ENCODE data around the gene FBP2. TPM values are rescaled to one million over a fixed set of nuclear protein-coding genes. Genes with fewer than 3 reads are reported as not detected.
"Not testable (repeated sequence)": the region's sequence is repeated elsewhere in the genome, so short reads cannot be mapped to it uniquely, and the experiment has no call there.

The FBP2 gene
- total RNA-seq, 1 donor from 2014 or later: not detected

DNA sequence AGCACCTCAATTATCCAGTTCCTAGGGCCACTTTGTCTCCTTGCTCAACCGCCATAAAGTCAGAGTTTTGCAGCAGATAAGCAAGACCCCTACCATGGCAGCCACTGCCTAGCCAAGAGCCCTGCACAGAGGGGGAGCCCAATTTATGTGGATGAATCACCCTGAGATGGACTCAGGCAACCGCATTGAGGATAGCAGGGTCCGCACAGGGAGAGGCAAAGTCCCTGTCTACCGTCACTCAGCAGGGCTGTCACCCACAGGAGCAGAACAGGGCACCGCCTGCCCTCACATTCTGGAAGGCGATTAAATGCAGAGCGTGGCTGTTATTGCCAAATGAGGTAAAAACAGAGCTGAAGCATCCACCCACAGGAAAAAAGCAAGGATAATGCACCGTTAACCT is 1.7 kb downstream of the FBP2 start:
- FAIRE-seq (no peak), DNase-seq (ENCODE audit: low read depth) (no peak)
- no peaks in the 10 kb centered on the region for H3K36me3 ChIP-seq (ENCODE audit: control insufficient read depth, insufficient read depth, low read length)
- no peak overlapping the region for H3K4me3 ChIP-seq (ENCODE audit: low read depth, low read length)
- no peak for TF ChIP-seq CTCF (IDR thresholded peaks at IDR 0.05; ENCODE audit: insufficient read depth, low read length, severe bottlenecking)
- H3K27me3 ChIP-seq (ENCODE audit: control insufficient read depth, insufficient read depth, low read length): peaks cover 1% of the 10 kb centered on the region

DNA sequence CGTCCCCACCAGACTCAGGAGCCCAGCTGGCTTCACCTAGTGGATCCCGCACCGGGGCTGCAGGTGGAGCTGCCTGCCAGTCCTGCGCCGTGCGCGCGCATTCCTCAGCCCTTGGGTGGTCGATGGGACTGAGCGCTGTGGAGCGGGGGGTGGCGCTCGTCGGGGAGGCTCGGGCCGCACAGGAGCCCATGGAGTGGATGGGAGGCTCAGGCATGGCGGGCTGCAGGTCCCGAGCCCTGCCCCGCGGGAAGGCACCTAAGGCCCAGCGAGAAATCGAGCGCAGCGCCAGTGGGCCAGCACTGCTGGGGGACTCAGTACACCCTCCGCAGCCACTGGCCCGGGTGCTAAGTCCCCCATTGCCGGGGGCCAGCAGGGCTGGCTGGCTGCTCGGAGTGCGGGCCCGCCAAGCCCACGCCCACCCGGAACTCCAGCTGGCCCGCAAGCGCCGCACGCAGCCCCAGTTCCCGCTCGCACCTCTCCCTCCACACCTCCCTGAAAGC is 2.5 kb downstream of the FBP2 start:
- not testable (repeated sequence) for H3K4me3 ChIP-seq (ENCODE audit: low read depth, low read length); FAIRE-seq; DNase-seq (ENCODE audit: low read depth); H3K27me3 ChIP-seq (ENCODE audit: control insufficient read depth, insufficient read depth, low read length); H3K36me3 ChIP-seq (ENCODE audit: control insufficient read depth, insufficient read depth, low read length)

- DNase-seq (ENCODE audit: low read depth) (no peak), FAIRE-seq (no peak)
- H3K27me3 ChIP-seq (ENCODE audit: control insufficient read depth, insufficient read depth, low read length): no peaks in the 10 kb centered on the region
- no peak overlapping the region for H3K4me3 ChIP-seq (ENCODE audit: low read depth, low read length)
- no peak for TF ChIP-seq CTCF (IDR thresholded peaks at IDR 0.05; ENCODE audit: insufficient read depth, low read length, severe bottlenecking)
- H3K36me3 ChIP-seq (ENCODE audit: control insufficient read depth, insufficient read depth, low read length): no peaks in the 10 kb centered on the region
These were observed 4.9 kb downstream of the FBP2 start for GRCh38 chr9:94588681-94589080.

DNA sequence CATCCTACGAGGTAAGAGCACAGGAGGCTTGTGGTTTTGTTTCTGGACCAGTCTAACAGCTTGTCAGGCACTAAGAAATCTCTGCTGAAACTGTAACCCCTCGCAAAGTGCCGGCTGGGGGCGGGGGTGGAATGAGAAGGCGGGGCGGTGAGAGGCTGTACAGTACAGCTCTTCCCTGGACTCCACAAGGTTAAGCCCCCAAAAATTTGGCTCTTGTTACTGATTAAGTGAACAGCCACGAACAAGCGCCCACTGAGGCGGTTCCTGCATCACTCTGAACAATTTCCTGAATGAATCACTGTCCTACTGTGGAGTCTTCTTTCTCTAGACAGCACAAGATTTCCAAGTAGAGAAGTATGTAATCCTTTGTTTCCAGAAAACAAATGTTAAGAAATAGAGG is 6.8 kb downstream of the FBP2 start:
- FAIRE-seq (no peak), DNase-seq (ENCODE audit: low read depth) (peak; percentile 59)
- H3K36me3 ChIP-seq (ENCODE audit: control insufficient read depth, insufficient read depth, low read length): no peaks in the 10 kb centered on the region
- H3K27me3 ChIP-seq (ENCODE audit: control insufficient read depth, insufficient read depth, low read length): no peaks in the 10 kb centered on the region
- TF ChIP-seq CTCF (IDR thresholded peaks at IDR 0.05; ENCODE audit: insufficient read depth, low read length, severe bottlenecking): no peak
- no peak overlapping the region for H3K4me3 ChIP-seq (ENCODE audit: low read depth, low read length)

DNA sequence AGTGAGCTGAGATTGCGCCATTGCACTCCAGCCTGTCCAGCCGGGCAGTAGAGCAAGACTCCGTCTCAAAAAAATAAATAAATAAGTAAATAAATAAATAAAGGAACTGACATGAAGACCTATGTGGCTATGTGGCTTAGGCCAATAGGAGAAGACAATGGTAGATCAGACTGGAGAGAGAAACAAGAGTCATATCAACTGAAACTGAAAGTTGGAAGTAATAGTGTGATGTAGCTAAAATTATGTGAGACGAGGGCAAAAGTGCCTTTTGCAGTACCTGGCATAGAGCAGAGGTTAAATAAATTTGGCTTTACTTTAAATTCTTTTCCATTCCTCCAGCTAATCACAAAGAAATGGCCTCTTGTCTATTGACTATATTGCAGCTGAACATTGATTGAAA is 7.3 kb downstream of the FBP2 start:
- no peak for TF ChIP-seq CTCF (IDR thresholded peaks at IDR 0.05; ENCODE audit: insufficient read depth, low read length, severe bottlenecking)
- Histone ChIP-seq H3K4me3 (ENCODE audit: low read depth, low read length) (no peak overlapping the region), H3K27me3 (ENCODE audit: control insufficient read depth, insufficient read depth, low read length) (no peaks in the 10 kb centered on the region), H3K36me3 (ENCODE audit: control insufficient read depth, insufficient read depth, low read length) (no peaks in the 10 kb centered on the region)
- FAIRE-seq (no peak), DNase-seq (ENCODE audit: low read depth) (no peak)

GRCh38 chr9:94584555-94584954 is 9.1 kb downstream of the FBP2 start:
- FAIRE-seq (no peak), DNase-seq (ENCODE audit: low read depth) (no peak)
- H3K4me3 ChIP-seq (ENCODE audit: low read depth, low read length): no peak overlapping the region
- H3K27me3 ChIP-seq (ENCODE audit: control insufficient read depth, insufficient read depth, low read length): no peaks in the 10 kb centered on the region
- no peaks in the 10 kb centered on the region for H3K36me3 ChIP-seq (ENCODE audit: control insufficient read depth, insufficient read depth, low read length)
- TF ChIP-seq CTCF (IDR thresholded peaks at IDR 0.05; ENCODE audit: insufficient read depth, low read length, severe bottlenecking): no peak
